Left ventricle myocardium inferior (tissue), 1 donor: ENCODE measurements around the gene LCE2A. TPM values are rescaled to one million over a fixed set of nuclear protein-coding genes. Genes with fewer than 3 reads are reported as not detected.
"Not testable (repeated sequence)": the region's sequence is repeated elsewhere in the genome, so short reads cannot be mapped to it uniquely, and the experiment has no call there.

Source experiments
- DNase-seq: peaks from one replicate; pipeline ENCODE4 v3.0.0-alpha.2; 2020
- H3K27ac ChIP-seq: fragments of 200-600 bp; replicated peaks from 2 replicates; pipeline ENCODE4 v1.8.0; 2021
- H3K27me3 ChIP-seq: fragments of 200-600 bp; 2 replicates; pipeline ENCODE4 v1.8.0; 2021; ENCODE audit warnings: low read depth
- H3K36me3 ChIP-seq: fragments of 200-600 bp; 2 replicates; pipeline ENCODE4 v1.8.0; 2021
- H3K4me1 ChIP-seq: fragments of 200-600 bp; 2 replicates; pipeline ENCODE4 v1.8.0; 2021
- H3K4me3 ChIP-seq: fragments of 200-600 bp; 2 replicates; pipeline ENCODE4 v1.8.0; 2021; ENCODE audit warnings: mild to moderate bottlenecking, moderate library complexity
- H3K9me3 ChIP-seq: fragments of 200-600 bp; replicated peaks from 2 replicates; pipeline ENCODE4 v1.8.0; 2021
- CTCF ChIP-seq: fragments of 200-600 bp; IDR thresholded peaks from 2 replicates; pipeline ENCODE4 v1.8.0; 2021; ENCODE audit warnings: antibody characterized with exemption, mild to moderate bottlenecking, borderline replicate concordance
- intact Hi-C: fragments of 100-400 bp; cut with micrococcal nuclease; formaldehyde crosslinking; loops from one replicate; pipeline ENCODE4 v1.11.0; 2022
- total RNA-seq: library from RNA; stranded (reverse); fragmentation: NEBNext Ultra II Directional; extraction: Animal tissue kit (Norgen Biotek cat#: 25700); gene quantifications from one replicate; pipeline ENCODE4 v1.2.1, GENCODE V29; 2021
- donor health status: DM: no; HTN: yes; CAD: no; lungs with severe emphysema.

LCE2A gene
- total RNA-seq, 1 donor from 2014 or later: not detected

- no peak within 1 kb of the TSS for H3K27ac ChIP-seq
- TF ChIP-seq CTCF: no peak
- H3K4me1 ChIP-seq: no peaks in the 10 kb centered on the region
- no peaks in the 10 kb centered on the region for H3K36me3 ChIP-seq
- H3K9me3 ChIP-seq: no peaks in the 10 kb centered on the region
- H3K4me3 ChIP-seq: no peak within 1 kb of the TSS
- intact Hi-C loops: no loop called here
- peaks cover 20% of the 10 kb centered on the region for H3K27me3 ChIP-seq
- DNase-seq: no peak
Measured at GRCh38 chr1:152663098-152663497, 35.0 kb upstream of the LCE2A start, which contains the start of gene LCE2D. Gene LCE2D, plus strand, starts transcription at chr1:152663380. Its CDS starts 726 bp downstream, at chr1:152664106.

GRCh38 chr1:152666171-152666570 lies 32.0 kb upstream of the LCE2A start:
- intact Hi-C loops, H3K4me1 ChIP-seq: not testable (repeated sequence)

GRCh38 chr1:152667648-152668047 lies 30.5 kb upstream of the LCE2A start:
- H3K36me3 ChIP-seq: no peaks in the 10 kb centered on the region
- H3K4me1 ChIP-seq: no peaks in the 10 kb centered on the region
- H3K27ac ChIP-seq: no peak overlapping the region
- TF ChIP-seq CTCF: no peak
- H3K27me3 ChIP-seq: peaks cover 11% of the 10 kb centered on the region
- intact Hi-C loops: no loop called here
- H3K4me3 ChIP-seq: no peak overlapping the region
- H3K9me3 ChIP-seq: no peaks in the 10 kb centered on the region
- DNase-seq: no peak

More at GRCh38 chr1:152666171-152666570, 32.0 kb upstream of the LCE2A start:
- H3K27ac ChIP-seq, H3K4me3 ChIP-seq, DNase-seq, H3K36me3 ChIP-seq, H3K9me3 ChIP-seq: not testable (repeated sequence)
- H3K27me3 ChIP-seq: peaks cover 15% of the 10 kb centered on the region

GRCh38 chr1:152673016-152673415 lies 25.1 kb upstream of the LCE2A start:
- Histone ChIP-seq H3K27me3 (no peaks in the 10 kb centered on the region), H3K27ac (no peak overlapping the region), H3K9me3 (no peaks in the 10 kb centered on the region), H3K4me3 (no peak overlapping the region), H3K4me1 (no peaks in the 10 kb centered on the region), H3K36me3 (no peaks in the 10 kb centered on the region)
- DNase-seq: no peak
- intact Hi-C loops: no loop called here
- TF ChIP-seq CTCF: no peak

GRCh38 chr1:152674983-152675382 lies 23.2 kb upstream of the LCE2A start, which contains the start of gene LCE2C:
Gene LCE2C, plus strand, starts transcription at chr1:152675279. Its CDS starts 737 bp downstream, at chr1:152676016.
- intact Hi-C loops, DNase-seq, H3K9me3 ChIP-seq, H3K27ac ChIP-seq, H3K36me3 ChIP-seq, H3K4me3 ChIP-seq, H3K4me1 ChIP-seq: not testable (repeated sequence)
- peaks cover 15% of the 10 kb centered on the region for H3K27me3 ChIP-seq

GRCh38 chr1:152679459-152679858 lies 18.7 kb upstream of the LCE2A start:
- no peaks in the 10 kb centered on the region for H3K9me3 ChIP-seq
- peaks cover 15% of the 10 kb centered on the region for H3K27me3 ChIP-seq
- no peaks in the 10 kb centered on the region for H3K4me1 ChIP-seq
- intact Hi-C loops: no loop called here
- no peak for DNase-seq
- TF ChIP-seq CTCF: no peak
- H3K27ac ChIP-seq: no peak overlapping the region
- no peaks in the 10 kb centered on the region for H3K36me3 ChIP-seq
- no peak overlapping the region for H3K4me3 ChIP-seq

- Histone ChIP-seq H3K4me3 (no peak overlapping the region), H3K4me1 (no peaks in the 10 kb centered on the region), H3K27ac (no peak overlapping the region), H3K27me3 (peaks cover 15% of the 10 kb centered on the region), H3K36me3 (no peaks in the 10 kb centered on the region), H3K9me3 (no peaks in the 10 kb centered on the region)
- no peak for TF ChIP-seq CTCF
- DNase-seq: no peak
- intact Hi-C loops: no loop called here
Measured at GRCh38 chr1:152681616-152682015, 16.5 kb upstream of the LCE2A start.
